Osteoblast (primary cell): ENCODE data around the gene ASIC4. TPM values are rescaled to one million over a fixed set of nuclear protein-coding genes. Genes with fewer than 3 reads are reported as not detected.
A peak's percentile ranks its signal among the peaks of the same experiment; 100 is the strongest.

Experiments used
- DNase-seq: peaks from one replicate; pipeline ENCODE4 v3.0.0; 2011; ENCODE audit warnings: low spot score, mixed read lengths; ENCODE audit not compliant: insufficient read length; ENCODE audit errors: missing footprints
- H2AFZ ChIP-seq: 2 replicates; pipeline ENCODE4 v1.6.0; 2011; ENCODE audit warnings: mild to moderate bottlenecking, low read length
- H3K27ac ChIP-seq: 2 replicates; pipeline ENCODE4 v1.5.1; 2011; ENCODE audit warnings: mild to moderate bottlenecking, low read depth, low read length, moderate library complexity
- H3K27me3 ChIP-seq: 2 replicates; pipeline ENCODE4 v1.6.0; 2012; ENCODE audit warnings: mild to moderate bottlenecking, control low read depth, inconsistent platforms, low read length, moderate library complexity; ENCODE audit not compliant: insufficient read depth
- H3K36me3 ChIP-seq: 2 replicates; pipeline ENCODE4 v1.5.1; 2011; ENCODE audit warnings: mild to moderate bottlenecking, low read length, control low read depth, moderate library complexity; ENCODE audit not compliant: insufficient read depth
- H3K4me1 ChIP-seq: 2 replicates; pipeline ENCODE4 v1.5.1; 2011; ENCODE audit warnings: mild to moderate bottlenecking, low read length, control low read depth, moderate library complexity; ENCODE audit not compliant: insufficient read depth
- H3K4me2 ChIP-seq: 2 replicates; pipeline ENCODE4 v1.6.0; 2011; ENCODE audit warnings: mild to moderate bottlenecking, low read length; ENCODE audit not compliant: insufficient read depth
- H3K4me3 ChIP-seq: fragments of 200-600 bp; sonication (generic); 3 replicates; pipeline ENCODE4 v1.5.1; 2012; ENCODE audit warnings: mild to moderate bottlenecking, low read length, inconsistent platforms; ENCODE audit not compliant: insufficient read depth
- H3K79me2 ChIP-seq: 2 replicates; pipeline ENCODE4 v1.6.0; 2012; ENCODE audit warnings: mild to moderate bottlenecking, low read length, control low read depth, inconsistent platforms; ENCODE audit not compliant: insufficient read depth
- H3K9me3 ChIP-seq: 2 replicates; pipeline ENCODE4 v1.5.1; 2011; ENCODE audit warnings: low read depth, low read length, control low read depth
- H4K20me1 ChIP-seq: 2 replicates; pipeline ENCODE4 v1.6.0; 2012; ENCODE audit warnings: mild to moderate bottlenecking, low read length, control low read depth; ENCODE audit not compliant: insufficient read depth
- CTCF ChIP-seq: IDR thresholded peaks from 2 replicates; pipeline ENCODE4 v1.5.1; 2011; ENCODE audit warnings: mild to moderate bottlenecking, low read depth, low read length, moderate library complexity; ENCODE audit errors: extremely low read depth
- total RNA-seq: library from RNA; depleted of rRNA; stranded (reverse); fragments of >200 nt; gene quantifications from 2 replicates; pipeline ENCODE4 v1.2.3, GENCODE V29; 2012

Gene ASIC4
- total RNA-seq, 1 donor, result not detected

GRCh38 chr2:219498280-219499057 lies 15.8 kb upstream of the ASIC4 start, which contains the start of gene GMPPA:
TSS of gene GMPPA (plus strand) at chr2:219498891. CDS start at chr2:219499976, 1,085 bp downstream.
- Histone ChIP-seq H3K27ac (peak within 1 kb of the TSS; percentile 89), H3K4me2 (peak within 1 kb of the TSS; percentile 91), H3K79me2 (peaks cover 30% of the 10 kb centered on the region), H3K27me3 (peaks cover 8% of the 10 kb centered on the region), H4K20me1 (peaks cover 12% of the 10 kb centered on the region), H3K4me1 (peaks cover 34% of the 10 kb centered on the region), H3K9me3 (no peaks in the 10 kb centered on the region), H3K4me3 (peak within 1 kb of the TSS; percentile 89), H3K36me3 (peaks cover 16% of the 10 kb centered on the region), H2AFZ (peak within 1 kb of the TSS; percentile 91)
- no peak for TF ChIP-seq CTCF
- DNase-seq, result peak; percentile 100

GRCh38 chr2:219499058-219499307 lies 15.3 kb upstream of the ASIC4 start:
- DNase-seq, result no peak
- H4K20me1 ChIP-seq, result peaks cover 12% of the 10 kb centered on the region
- H3K27ac ChIP-seq, result peak overlapping the region; percentile 89
- H3K27me3 ChIP-seq, result peaks cover 8% of the 10 kb centered on the region
- H2AFZ ChIP-seq, result peak overlapping the region; percentile 77
- peak overlapping the region; percentile 89 for H3K4me3 ChIP-seq
- H3K79me2 ChIP-seq, result peaks cover 30% of the 10 kb centered on the region
- H3K4me2 ChIP-seq, result peak overlapping the region; percentile 91
- peaks cover 21% of the 10 kb centered on the region for H3K36me3 ChIP-seq
- no peaks in the 10 kb centered on the region for H3K9me3 ChIP-seq
- H3K4me1 ChIP-seq, result peaks cover 34% of the 10 kb centered on the region
- no peak for TF ChIP-seq CTCF

GRCh38 chr2:219499555-219499954 lies 14.7 kb upstream of the ASIC4 start:
- peaks cover 34% of the 10 kb centered on the region for H3K4me1 ChIP-seq
- peaks cover 30% of the 10 kb centered on the region for H3K79me2 ChIP-seq
- peak overlapping the region; percentile 89 for H3K27ac ChIP-seq
- H4K20me1 ChIP-seq, result peaks cover 15% of the 10 kb centered on the region
- no peak overlapping the region for H2AFZ ChIP-seq
- H3K4me2 ChIP-seq, result peak overlapping the region; percentile 91
- no peaks in the 10 kb centered on the region for H3K9me3 ChIP-seq
- H3K36me3 ChIP-seq, result peaks cover 27% of the 10 kb centered on the region
- peak overlapping the region; percentile 89 for H3K4me3 ChIP-seq
- TF ChIP-seq CTCF, result no peak
- peaks cover 8% of the 10 kb centered on the region for H3K27me3 ChIP-seq
- DNase-seq, result no peak

GRCh38 chr2:219500135-219500534 lies 14.1 kb upstream of the ASIC4 start:
- DNase-seq, result no peak
- Histone ChIP-seq H3K27ac (peak overlapping the region; percentile 89), H2AFZ (no peak overlapping the region), H3K79me2 (peaks cover 30% of the 10 kb centered on the region), H3K4me1 (peaks cover 33% of the 10 kb centered on the region), H3K4me2 (peak overlapping the region; percentile 91), H3K4me3 (peak overlapping the region; percentile 89), H4K20me1 (peaks cover 19% of the 10 kb centered on the region), H3K9me3 (no peaks in the 10 kb centered on the region), H3K27me3 (peaks cover 8% of the 10 kb centered on the region), H3K36me3 (peaks cover 32% of the 10 kb centered on the region)
- TF ChIP-seq CTCF, result peak; percentile 62
